Liver (tissue), 9 donors: ENCODE measurements around the gene RADIL. TPM values are rescaled to one million over a fixed set of nuclear protein-coding genes. Genes with fewer than 3 reads are reported as not detected.

ENCODE experiments used
- DNase-seq: peaks from one replicate; pipeline ENCODE4 v3.0.0-alpha.2; 2017; ENCODE audit warnings: low spot score
- H3K27ac ChIP-seq, 2 donors: one replicate each; pipeline ENCODE4 v1.7.0; 2013; ENCODE audit warnings: inconsistent platforms in 2 of 2, low read length in 2 of 2, control low read depth in 1 of 2, low read depth in 1 of 2, mild to moderate bottlenecking in 1 of 2
- H3K27me3 ChIP-seq, 4 donors: one replicate each; pipeline versions ENCODE4 v1.6.1 to v1.7.0; 2013; ENCODE audit warnings: low read length in 3 of 4, inconsistent platforms in 1 of 4, mild to moderate bottlenecking in 1 of 4, moderate library complexity in 1 of 4; ENCODE audit not compliant: control insufficient read depth in 4 of 4, insufficient read depth in 4 of 4
- H3K36me3 ChIP-seq, 4 donors: one replicate each; pipeline versions ENCODE4 v1.6.1 to v1.7.0; 2013; ENCODE audit warnings: low read length in 3 of 4, mild to moderate bottlenecking in 3 of 4, low read depth in 1 of 4, moderate library complexity in 1 of 4; ENCODE audit not compliant: control insufficient read depth in 4 of 4, insufficient read depth in 3 of 4
- H3K4me1 ChIP-seq, 4 donors: one replicate each; pipeline versions ENCODE4 v1.6.1 to v1.7.0; 2013; ENCODE audit warnings: low read length in 3 of 4, mild to moderate bottlenecking in 3 of 4, moderate library complexity in 1 of 4; ENCODE audit not compliant: control insufficient read depth in 4 of 4, insufficient read depth in 4 of 4
- H3K4me3 ChIP-seq, 3 donors: one replicate each; pipeline versions ENCODE4 v1.6.1 to v1.7.0; 2013; ENCODE audit warnings: low read length in 3 of 3, control low read depth in 1 of 3, low read depth in 1 of 3, mild to moderate bottlenecking in 1 of 3
- H3K9ac ChIP-seq, 2 donors: one replicate each; pipeline ENCODE4 v1.7.0; 2013; ENCODE audit warnings: low read length in 2 of 2, mild to moderate bottlenecking in 2 of 2, moderate library complexity in 2 of 2, control low read depth in 1 of 2, low read depth in 1 of 2
- H3K9me3 ChIP-seq, 4 donors: one replicate each; pipeline versions ENCODE4 v1.6.1 to v1.7.0; 2013; ENCODE audit warnings: low read length in 3 of 4; ENCODE audit not compliant: control insufficient read depth in 4 of 4
- CTCF ChIP-seq: fragments of 150-350 bp; IDR thresholded peaks from 2 replicates; pipeline ENCODE4 v1.5.1; 2017; ENCODE audit warnings: improper control_type of control experiment, low read depth, low read length; ENCODE audit not compliant: missing input control
- EGR1 ChIP-seq, 2 donors: IDR thresholded peaks; 2 replicates each; pipeline ENCODE4 v1.6.1; 2016 to 2018; ENCODE audit warnings: antibody characterized with exemption in 2 of 2, low read depth in 2 of 2
- FOXA1 ChIP-seq: IDR thresholded peaks from 2 replicates; pipeline ENCODE4 v1.6.1; 2016; ENCODE audit warnings: antibody characterized with exemption
- FOXA2 ChIP-seq: IDR thresholded peaks from 2 replicates; pipeline ENCODE4 v1.6.1; 2016; ENCODE audit warnings: antibody characterized with exemption
- GABPA ChIP-seq, 2 donors: IDR thresholded peaks in 1 of 2; conservative IDR thresholded peaks in 1 of 2; 2 replicates each; pipeline ENCODE4 v1.6.1; 2016; ENCODE audit warnings: antibody characterized with exemption in 2 of 2, mild to moderate bottlenecking in 1 of 2, moderate library complexity in 1 of 2
- HNF4A ChIP-seq, 2 donors: conservative IDR thresholded peaks; 2 replicates each; pipeline ENCODE4 v1.6.1; 2016; ENCODE audit warnings: antibody characterized with exemption in 2 of 2, mild to moderate bottlenecking in 2 of 2
- HNF4G ChIP-seq: IDR thresholded peaks from 2 replicates; pipeline ENCODE4 v1.6.1; 2016; ENCODE audit warnings: antibody characterized with exemption
- JUND ChIP-seq, 2 donors: IDR thresholded peaks; 2 replicates each; pipeline ENCODE4 v1.6.1; 2016; ENCODE audit warnings: antibody characterized with exemption in 2 of 2
- NR2F2 ChIP-seq: IDR thresholded peaks from 2 replicates; pipeline ENCODE4 v1.6.1; 2016; ENCODE audit warnings: antibody characterized with exemption
- RAD21 ChIP-seq, 2 donors: IDR thresholded peaks; 2 replicates each; pipeline ENCODE4 v1.6.1; 2016; ENCODE audit warnings: antibody characterized with exemption in 2 of 2, mild to moderate bottlenecking in 2 of 2
- SP1 ChIP-seq: IDR thresholded peaks from 2 replicates; pipeline ENCODE4 v1.6.1; 2018; ENCODE audit warnings: antibody characterized with exemption, mild to moderate bottlenecking
- TAF1 ChIP-seq: conservative IDR thresholded peaks from 2 replicates; pipeline ENCODE4 v1.6.1; 2016; ENCODE audit warnings: antibody characterized with exemption, mild to moderate bottlenecking
- whole genome bisulfite sequencing: extraction: QIAGEN DNeasy Blood & Tissue Kit; methylation state at CpG from one replicate; pipeline ENCODE4 v1.1.7; 2013; 5-methylcytosine and 5-hydroxymethylcytosine counted together
- polyA plus RNA-seq, 2 donors: library from polyadenylated mRNA; stranded (reverse) in 1 of 2; unstranded in 1 of 2; fragments of 200-250 nt in 1 of 2; fragments of >200 nt in 1 of 2; fragmentation: Nextera tagmentation in 1 of 2; extraction: Ambion mirVana in 1 of 2; gene quantifications; one replicate each; pipeline versions ENCODE4 v1.2.1 to v1.2.3, GENCODE V29; 2013 to 2015
- total RNA-seq, 2 donors: library from RNA; depleted of rRNA; stranded (reverse); fragments of >200 nt; gene quantifications; one replicate each; pipeline ENCODE4 v1.2.3, GENCODE V29; 2014
- TF ChIP-seq, protein P1 (sequence below): IDR thresholded peaks from 2 replicates; pipeline ENCODE4 v1.6.1; 2016; ENCODE audit warnings: antibody characterized with exemption
- TF ChIP-seq, protein P2 (sequence below): IDR thresholded peaks from 2 replicates; pipeline ENCODE4 v1.6.1; 2016; ENCODE audit warnings: antibody characterized with exemption
- TF ChIP-seq, protein P3 (sequence below): IDR thresholded peaks from 2 replicates; pipeline ENCODE4 v1.6.1; 2016; ENCODE audit warnings: antibody characterized with exemption
- TF ChIP-seq, protein P4 (sequence below): IDR thresholded peaks from 2 replicates; pipeline ENCODE4 v1.6.1; 2016; ENCODE audit warnings: antibody characterized with exemption, mild to moderate bottlenecking
- donor health status: healthy.
- donor health status: healthy.
- donor health status: healthy.
- donor health status: healthy.
- donor health status: healthy.

The RADIL gene
- total and polyA plus RNA-seq, 4 donors, result 0.14 to 0.25 (median 0.21) TPM; not detected in 1

DNA sequence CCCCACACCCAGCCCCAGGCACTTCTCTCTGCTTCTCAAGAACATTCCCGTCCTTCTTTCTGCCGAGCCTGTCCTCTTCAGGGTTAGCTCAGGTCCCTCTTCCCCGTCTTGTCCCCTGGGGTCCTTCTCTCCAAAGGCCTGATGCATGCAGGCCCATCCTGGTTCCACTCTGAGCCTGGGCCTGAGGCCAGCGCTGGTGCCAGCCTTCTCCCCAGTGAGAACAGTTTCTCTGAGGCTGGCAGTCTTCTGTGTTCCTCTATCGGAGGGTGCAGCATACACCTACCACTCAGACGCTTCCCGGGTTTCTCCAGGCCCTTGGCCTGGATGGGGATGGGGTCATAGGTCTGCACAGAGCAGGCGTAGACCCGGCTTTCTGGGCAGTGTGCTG lies 93.4 kb downstream of the RADIL start:
- no peaks in the 10 kb centered on the region for H3K9me3 ChIP-seq
- DNase-seq, result no peak
- no peak overlapping the region for H3K4me3 ChIP-seq
- peaks cover 17 to 66% (median 26%) of the 10 kb centered on the region in 4 donors for H3K36me3 ChIP-seq
- no peak overlapping the region for H3K27ac ChIP-seq
- no peak overlapping the region for H3K9ac ChIP-seq
- 90% methylated on average over 9 of the region's 9 CpGs for WGBS
- no peaks in the 10 kb centered on the region for H3K27me3 ChIP-seq
- TF ChIP-seq TAF1 (no peak), HNF4G (no peak), SP1 (no peak), FOXA2 (no peak)
- H3K4me1 ChIP-seq, result peaks cover 0 to 3% (median 0%) of the 10 kb centered on the region in 4 donors

GRCh38 chr7:4789194-4790077 lies 94.1 kb downstream of the RADIL start:
- no peak for DNase-seq
- Histone ChIP-seq H3K36me3 (peaks cover 19 to 71% (median 29%) of the 10 kb centered on the region in 4 donors), H3K4me3 (no peak overlapping the region), H3K27me3 (no peaks in the 10 kb centered on the region), H3K4me1 (peaks cover 0 to 3% (median 0%) of the 10 kb centered on the region in 4 donors), H3K9me3 (no peaks in the 10 kb centered on the region), H3K9ac (no peak overlapping the region), H3K27ac (no peak overlapping the region)
- 96% methylated on average over 26 of the region's 26 CpGs for WGBS
- TF ChIP-seq CTCF (no peak), FOXA1 (no peak), TAF1 (no peak), HNF4G (no peak), EGR1 (IDR thresholded peaks at IDR 0.05; ENCODE audit: low read depth in 2 of 2) (no peak), GABPA (IDR thresholded peaks at IDR 0.05 in 1 of 2, conservative IDR thresholded peaks at IDR 0.05 in 1 of 2) (no peak), RAD21 (IDR thresholded peaks at IDR 0.05) (no peak), SP1 (no peak), NR2F2 (no peak), FOXA2 (no peak), HNF4A (conservative IDR thresholded peaks at IDR 0.05) (no peak), JUND (IDR thresholded peaks at IDR 0.05) (no peak)
- TF ChIP-seq, protein P1, sequence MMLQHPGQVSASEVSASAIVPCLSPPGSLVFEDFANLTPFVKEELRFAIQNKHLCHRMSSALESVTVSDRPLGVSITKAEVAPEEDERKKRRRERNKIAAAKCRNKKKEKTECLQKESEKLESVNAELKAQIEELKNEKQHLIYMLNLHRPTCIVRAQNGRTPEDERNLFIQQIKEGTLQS, result no peak
- TF ChIP-seq, protein P2, sequence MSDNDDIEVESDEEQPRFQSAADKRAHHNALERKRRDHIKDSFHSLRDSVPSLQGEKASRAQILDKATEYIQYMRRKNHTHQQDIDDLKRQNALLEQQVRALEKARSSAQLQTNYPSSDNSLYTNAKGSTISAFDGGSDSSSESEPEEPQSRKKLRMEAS, result no peak
- TF ChIP-seq, protein P3, sequence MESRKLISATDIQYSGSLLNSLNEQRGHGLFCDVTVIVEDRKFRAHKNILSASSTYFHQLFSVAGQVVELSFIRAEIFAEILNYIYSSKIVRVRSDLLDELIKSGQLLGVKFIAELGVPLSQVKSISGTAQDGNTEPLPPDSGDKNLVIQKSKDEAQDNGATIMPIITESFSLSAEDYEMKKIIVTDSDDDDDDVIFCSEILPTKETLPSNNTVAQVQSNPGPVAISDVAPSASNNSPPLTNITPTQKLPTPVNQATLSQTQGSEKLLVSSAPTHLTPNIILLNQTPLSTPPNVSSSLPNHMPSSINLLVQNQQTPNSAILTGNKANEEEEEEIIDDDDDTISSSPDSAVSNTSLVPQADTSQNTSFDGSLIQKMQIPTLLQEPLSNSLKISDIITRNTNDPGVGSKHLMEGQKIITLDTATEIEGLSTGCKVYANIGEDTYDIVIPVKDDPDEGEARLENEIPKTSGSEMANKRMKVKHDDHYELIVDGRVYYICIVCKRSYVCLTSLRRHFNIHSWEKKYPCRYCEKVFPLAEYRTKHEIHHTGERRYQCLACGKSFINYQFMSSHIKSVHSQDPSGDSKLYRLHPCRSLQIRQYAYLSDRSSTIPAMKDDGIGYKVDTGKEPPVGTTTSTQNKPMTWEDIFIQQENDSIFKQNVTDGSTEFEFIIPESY, result no peak
- TF ChIP-seq, protein P4, sequence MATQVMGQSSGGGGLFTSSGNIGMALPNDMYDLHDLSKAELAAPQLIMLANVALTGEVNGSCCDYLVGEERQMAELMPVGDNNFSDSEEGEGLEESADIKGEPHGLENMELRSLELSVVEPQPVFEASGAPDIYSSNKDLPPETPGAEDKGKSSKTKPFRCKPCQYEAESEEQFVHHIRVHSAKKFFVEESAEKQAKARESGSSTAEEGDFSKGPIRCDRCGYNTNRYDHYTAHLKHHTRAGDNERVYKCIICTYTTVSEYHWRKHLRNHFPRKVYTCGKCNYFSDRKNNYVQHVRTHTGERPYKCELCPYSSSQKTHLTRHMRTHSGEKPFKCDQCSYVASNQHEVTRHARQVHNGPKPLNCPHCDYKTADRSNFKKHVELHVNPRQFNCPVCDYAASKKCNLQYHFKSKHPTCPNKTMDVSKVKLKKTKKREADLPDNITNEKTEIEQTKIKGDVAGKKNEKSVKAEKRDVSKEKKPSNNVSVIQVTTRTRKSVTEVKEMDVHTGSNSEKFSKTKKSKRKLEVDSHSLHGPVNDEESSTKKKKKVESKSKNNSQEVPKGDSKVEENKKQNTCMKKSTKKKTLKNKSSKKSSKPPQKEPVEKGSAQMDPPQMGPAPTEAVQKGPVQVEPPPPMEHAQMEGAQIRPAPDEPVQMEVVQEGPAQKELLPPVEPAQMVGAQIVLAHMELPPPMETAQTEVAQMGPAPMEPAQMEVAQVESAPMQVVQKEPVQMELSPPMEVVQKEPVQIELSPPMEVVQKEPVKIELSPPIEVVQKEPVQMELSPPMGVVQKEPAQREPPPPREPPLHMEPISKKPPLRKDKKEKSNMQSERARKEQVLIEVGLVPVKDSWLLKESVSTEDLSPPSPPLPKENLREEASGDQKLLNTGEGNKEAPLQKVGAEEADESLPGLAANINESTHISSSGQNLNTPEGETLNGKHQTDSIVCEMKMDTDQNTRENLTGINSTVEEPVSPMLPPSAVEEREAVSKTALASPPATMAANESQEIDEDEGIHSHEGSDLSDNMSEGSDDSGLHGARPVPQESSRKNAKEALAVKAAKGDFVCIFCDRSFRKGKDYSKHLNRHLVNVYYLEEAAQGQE, result no peak
